KBM-7 (cell line): Measurements from ENCODE around the gene MSL3B.

Source experiments
- DNase-seq: peaks from one replicate; pipeline ENCODE4 v3.0.0-alpha.2; 2015
- in situ Hi-C: fragments of 300-500 bp; cut with MboI; formaldehyde crosslinking; loops from 2 replicates; pipeline ENCODE4 v1.14.3; 2020; ENCODE audit warnings: low sequenced_read_pairs, low pct_unique_long_range_greater_than_20kb, mixed read lengths

Gene MSL3B

GRCh38 chr2:233821196-233821595 is 47.0 kb downstream of the MSL3B start:
- DNase-seq = no peak
- in situ Hi-C loops = no loop called here

DNA sequence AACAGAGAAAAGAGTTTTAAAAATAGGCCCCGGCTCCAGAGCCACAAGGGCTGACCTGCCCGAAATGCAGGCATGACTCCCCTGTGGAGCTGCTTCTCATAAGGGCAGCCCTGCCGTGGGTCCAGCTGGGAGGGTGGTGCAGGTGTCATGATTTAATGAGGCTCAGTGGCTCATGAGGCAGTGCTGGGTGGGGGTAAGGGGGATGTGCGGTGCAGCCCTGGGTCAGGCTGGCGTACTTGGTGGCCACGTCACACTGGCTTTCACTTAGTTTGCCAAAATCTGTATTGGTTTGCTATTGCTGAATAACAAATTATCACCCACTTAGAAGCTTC is 47.4 kb downstream of the MSL3B start:
- no peak for DNase-seq
- in situ Hi-C loops = no loop called here

DNA sequence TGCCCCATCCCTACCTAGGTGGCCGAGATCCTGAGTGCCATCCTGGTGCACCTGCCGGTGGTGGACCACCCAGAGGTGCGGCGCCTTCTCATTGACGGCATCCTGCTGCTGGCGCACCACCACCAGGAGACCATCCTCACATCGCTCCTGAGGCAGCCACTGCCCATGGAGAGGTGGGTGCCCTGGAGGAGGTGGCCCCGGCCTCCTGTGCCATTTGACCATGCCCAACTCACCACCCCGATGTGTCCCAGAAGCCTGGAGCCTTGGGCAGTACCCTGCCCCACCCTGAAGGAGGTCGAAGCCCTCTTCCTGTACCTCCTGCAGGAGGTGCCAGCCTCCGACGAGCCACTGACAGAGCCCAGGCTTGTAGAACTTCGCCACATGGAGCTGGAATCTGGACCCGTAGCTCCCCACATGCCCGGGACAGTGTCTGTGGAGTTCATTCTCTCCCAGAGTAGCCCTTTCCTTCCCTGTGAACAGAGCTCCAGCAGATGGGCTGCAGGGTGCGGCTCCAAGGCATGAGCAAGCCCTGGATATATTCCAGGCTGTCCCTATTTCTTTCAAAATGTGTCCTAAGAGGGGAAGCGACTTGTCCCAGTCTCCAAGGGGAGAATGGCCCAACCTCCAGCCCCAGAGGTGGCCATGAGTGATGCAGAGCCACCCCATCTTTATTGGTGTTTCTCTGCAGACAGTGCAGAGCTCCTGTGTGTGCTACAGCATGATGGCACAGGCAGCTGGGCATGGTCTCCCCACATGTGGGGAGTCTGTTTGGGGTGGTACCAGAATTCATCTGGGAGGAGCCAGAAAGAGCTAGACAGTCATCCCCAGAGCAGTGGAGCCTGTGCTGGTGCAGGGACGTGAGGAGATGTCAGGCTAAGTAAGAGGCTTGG is 48.1 kb downstream of the MSL3B start:
- DNase-seq = no peak
- in situ Hi-C loops = no loop called here

DNA sequence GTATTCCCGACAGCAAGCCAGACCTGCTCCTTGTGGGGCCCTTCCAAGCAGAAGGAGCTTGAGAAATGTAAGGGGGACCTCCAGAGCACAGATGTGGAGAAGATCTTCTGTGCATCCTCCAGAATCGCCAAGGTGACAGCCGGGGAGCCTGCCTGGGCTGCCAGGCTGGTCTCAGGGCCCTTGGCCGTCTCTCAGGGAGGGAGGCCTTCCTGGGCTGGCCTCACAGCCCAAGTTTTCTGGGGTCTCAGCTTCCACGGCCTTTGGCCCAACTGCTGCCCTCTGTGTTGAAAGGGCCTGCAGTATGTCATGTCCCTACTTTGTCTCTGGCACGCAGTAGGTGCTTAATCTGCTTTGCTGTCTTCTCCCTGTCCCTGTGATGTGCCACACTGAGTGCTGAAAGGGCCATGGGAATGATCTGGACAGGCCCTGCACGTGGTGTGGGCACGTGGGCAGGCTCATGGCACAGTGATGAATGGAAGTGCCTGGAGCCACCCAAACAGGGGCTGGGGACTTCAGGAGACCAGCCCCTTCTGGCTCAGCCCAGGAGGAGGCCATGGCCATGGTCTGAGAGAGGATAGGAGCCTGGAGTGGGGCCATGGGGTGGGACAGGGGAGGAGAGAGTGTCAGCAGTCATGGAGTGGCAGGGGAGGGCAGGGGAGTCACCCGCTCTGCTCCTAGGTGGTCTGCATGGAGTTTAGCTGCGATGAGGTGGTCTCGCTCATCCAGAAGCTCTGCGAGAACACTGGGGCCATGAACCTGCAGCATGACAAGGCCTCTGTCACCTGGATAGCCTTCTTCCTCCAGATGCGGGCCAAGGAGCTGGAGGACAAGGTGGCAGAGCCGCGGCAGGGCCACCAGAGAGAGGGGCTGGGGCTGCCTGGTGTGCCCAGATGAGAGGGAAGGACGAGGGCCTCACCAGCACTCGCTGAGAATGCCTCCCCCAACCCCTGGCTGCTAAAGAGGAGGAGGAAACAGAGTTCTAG is 49.3 kb downstream of the MSL3B start:
- DNase-seq = no peak
- in situ Hi-C loops = no loop called here

DNA sequence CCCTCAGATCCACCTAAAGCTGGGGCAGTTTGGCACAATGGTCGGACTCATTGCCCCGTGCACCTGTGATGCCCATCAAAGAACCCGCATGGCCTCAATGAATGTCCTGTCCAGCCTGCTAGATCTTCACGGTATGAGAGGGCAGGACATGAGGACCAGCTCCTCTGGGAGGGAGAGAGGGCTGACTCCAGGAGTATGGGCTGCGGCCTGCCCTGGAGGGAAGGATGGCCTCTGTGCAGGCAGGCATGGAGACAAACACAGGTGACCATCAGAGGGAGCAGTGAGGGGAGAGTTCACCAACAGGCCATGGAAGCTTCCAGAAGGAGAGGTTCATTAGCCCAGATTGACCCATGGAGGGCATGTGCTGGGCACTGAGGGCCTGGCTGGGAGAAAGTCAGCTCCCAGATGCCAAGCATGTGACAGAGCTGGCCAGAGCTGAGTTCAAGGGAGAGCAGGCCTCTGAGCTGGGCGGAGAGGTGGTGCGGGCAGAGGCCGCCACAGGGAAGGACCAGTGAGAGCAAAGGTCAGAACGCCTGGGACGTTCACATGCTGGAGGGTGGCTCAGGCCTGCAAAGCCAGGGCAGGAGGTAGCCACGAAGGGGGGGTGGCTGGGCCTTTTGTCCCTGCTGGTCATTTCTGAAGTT is 50.1 kb downstream of the MSL3B start:
- no peak for DNase-seq
- in situ Hi-C loops = no loop called here

GRCh38 chr2:233817361-233817911 is 50.8 kb downstream of the MSL3B start:
- in situ Hi-C loops = no loop called here
- no peak for DNase-seq

- DNase-seq = no peak
- in situ Hi-C loops = no loop called here
Observed at GRCh38 chr2:233816771-233817170, 51.4 kb downstream of the MSL3B start.

DNA sequence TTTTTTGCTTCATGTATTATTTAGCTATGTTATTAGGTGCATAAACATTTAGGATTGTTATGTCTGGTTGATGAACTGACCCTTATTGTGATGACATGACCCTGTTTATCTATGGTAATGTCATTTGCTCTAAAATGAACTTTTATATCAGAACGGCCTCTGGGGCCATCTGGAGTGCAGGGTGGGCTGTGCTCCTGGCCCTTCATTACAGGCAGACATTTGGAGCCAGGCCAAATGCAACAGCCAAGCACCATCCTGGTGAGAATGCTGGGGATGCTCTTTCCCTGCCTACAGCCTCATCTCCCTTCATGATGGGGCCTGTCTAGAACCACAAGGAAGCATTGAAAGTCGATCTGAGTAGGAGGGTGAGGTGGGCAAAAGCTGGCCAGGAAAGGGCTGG is 51.9 kb downstream of the MSL3B start:
- in situ Hi-C loops = no loop called here
- DNase-seq = no peak

GRCh38 chr2:233815861-233816260 is 52.3 kb downstream of the MSL3B start:
- no peak for DNase-seq
- in situ Hi-C loops = no loop called here
